ENCODE results near the gene C3orf70. TPM values are rescaled to one million over a fixed set of nuclear protein-coding genes. Genes with fewer than 3 reads are reported as not detected.

Gene C3orf70
- total and polyA plus RNA-seq, 4 experiments from 2014 or later, result not detected

GRCh38 chr3:185103359-185104127 lies 49.3 kb downstream of the C3orf70 start:
- no peak overlapping the region for H3K27ac ChIP-seq (ENCODE audit: low read depth, low read length)
- Mint-ChIP-seq H3K36me3 (no peaks in the 10 kb centered on the region), H3K4me1 (no peaks in the 10 kb centered on the region), H3K27me3 (peaks cover 6 to 18% of the 10 kb centered on the region in 2 donors), H3K27ac (no peak overlapping the region), H3K4me3 (no peak overlapping the region), H3K9me3 (peaks cover 0 to 38% (median 19%) of the 10 kb centered on the region in 8 donors)
- H3K4me1 ChIP-seq (ENCODE audit: insufficient read depth, low read length), result no peaks in the 10 kb centered on the region
- H3K36me3 ChIP-seq (ENCODE audit: insufficient read depth, low read length), result no peaks in the 10 kb centered on the region
- no peak for DNase-seq
- H3K9me3 ChIP-seq (ENCODE audit: control insufficient read depth in 1 of 2, low read length in 2 of 2), result no peaks in the 10 kb centered on the region
- H3K4me3 ChIP-seq (ENCODE audit: low read length in 2 of 2), result no peak overlapping the region
- intact Hi-C loops (cut with micrococcal nuclease), result no loop called here
- CTCF ChIA-PET (ENCODE audit: partially characterized antibody), result no interaction called here
- POLR2A ChIA-PET (ENCODE audit: partially characterized antibody), result no interaction called here
- no peaks in the 10 kb centered on the region for H3K27me3 ChIP-seq (ENCODE audit: insufficient read depth, low read length)

- no peaks in the 10 kb centered on the region for H3K4me1 ChIP-seq (ENCODE audit: insufficient read depth, low read length)
- H3K36me3 ChIP-seq (ENCODE audit: insufficient read depth, low read length), result no peaks in the 10 kb centered on the region
- H3K27me3 Mint-ChIP-seq, result peaks cover 14 to 26% of the 10 kb centered on the region in 2 donors
- no peaks in the 10 kb centered on the region for H3K27me3 ChIP-seq (ENCODE audit: insufficient read depth, low read length)
- no peaks in the 10 kb centered on the region for H3K9me3 ChIP-seq (ENCODE audit: control insufficient read depth in 1 of 2, low read length in 2 of 2)
- H3K27ac Mint-ChIP-seq, result no peak overlapping the region
- POLR2A ChIA-PET (ENCODE audit: partially characterized antibody), result no interaction called here
- no peak for DNase-seq
- H3K9me3 Mint-ChIP-seq, result peaks cover 0 to 3% (median 0%) of the 10 kb centered on the region in 8 donors
- no peak overlapping the region for H3K4me3 ChIP-seq (ENCODE audit: low read length in 2 of 2)
- H3K4me1 Mint-ChIP-seq, result no peaks in the 10 kb centered on the region
- intact Hi-C loops (cut with micrococcal nuclease), result no loop called here
- H3K4me3 Mint-ChIP-seq, result no peak overlapping the region
- H3K27ac ChIP-seq (ENCODE audit: low read depth, low read length), result no peak overlapping the region
- no peaks in the 10 kb centered on the region for H3K36me3 Mint-ChIP-seq
- CTCF ChIA-PET (ENCODE audit: partially characterized antibody), result no interaction called here
Measured at GRCh38 chr3:185094697-185095096, 58.2 kb downstream of the C3orf70 start.

GRCh38 chr3:185093116-185093515 lies 59.7 kb downstream of the C3orf70 start:
- Histone ChIP-seq H3K27me3 (ENCODE audit: insufficient read depth, low read length) (no peaks in the 10 kb centered on the region), H3K27ac (ENCODE audit: low read depth, low read length) (no peak overlapping the region), H3K4me1 (ENCODE audit: insufficient read depth, low read length) (no peaks in the 10 kb centered on the region), H3K36me3 (ENCODE audit: insufficient read depth, low read length) (no peaks in the 10 kb centered on the region), H3K9me3 (ENCODE audit: control insufficient read depth in 1 of 2, low read length in 2 of 2) (no peaks in the 10 kb centered on the region), H3K4me3 (ENCODE audit: low read length in 2 of 2) (no peak overlapping the region)
- Mint-ChIP-seq H3K27ac (no peak overlapping the region), H3K9me3 (no peaks in the 10 kb centered on the region), H3K4me1 (no peaks in the 10 kb centered on the region), H3K27me3 (peaks cover 7 to 21% of the 10 kb centered on the region in 2 donors), H3K4me3 (no peak overlapping the region), H3K36me3 (no peaks in the 10 kb centered on the region)
- intact Hi-C loops (cut with micrococcal nuclease), result no loop called here
- no peak for DNase-seq
- POLR2A ChIA-PET (ENCODE audit: partially characterized antibody), result no interaction called here
- CTCF ChIA-PET (ENCODE audit: partially characterized antibody), result no interaction called here

GRCh38 chr3:185090811-185091210 lies 62.0 kb downstream of the C3orf70 start:
- Mint-ChIP-seq H3K27me3 (peaks cover 6 to 17% of the 10 kb centered on the region in 2 donors), H3K4me1 (no peaks in the 10 kb centered on the region)
- POLR2A ChIA-PET (ENCODE audit: partially characterized antibody), result no interaction called here

GRCh38 chr3:185089751-185090150 lies 63.1 kb downstream of the C3orf70 start:
- Mint-ChIP-seq H3K27ac (no peak overlapping the region), H3K4me1 (no peaks in the 10 kb centered on the region), H3K36me3 (no peaks in the 10 kb centered on the region), H3K27me3 (peaks cover 6 to 17% of the 10 kb centered on the region in 2 donors), H3K4me3 (no peak overlapping the region), H3K9me3 (no peaks in the 10 kb centered on the region)
- no peaks in the 10 kb centered on the region for H3K9me3 ChIP-seq (ENCODE audit: control insufficient read depth in 1 of 2, low read length in 2 of 2)
- no peak overlapping the region for H3K27ac ChIP-seq (ENCODE audit: low read depth, low read length)
- no peaks in the 10 kb centered on the region for H3K4me1 ChIP-seq (ENCODE audit: insufficient read depth, low read length)
- POLR2A ChIA-PET (ENCODE audit: partially characterized antibody), result no interaction called here
- H3K4me3 ChIP-seq (ENCODE audit: low read length in 2 of 2), result no peak overlapping the region
- no peaks in the 10 kb centered on the region for H3K36me3 ChIP-seq (ENCODE audit: insufficient read depth, low read length)
- intact Hi-C loops (cut with micrococcal nuclease), result no loop called here
- no peaks in the 10 kb centered on the region for H3K27me3 ChIP-seq (ENCODE audit: insufficient read depth, low read length)
- CTCF ChIA-PET (ENCODE audit: partially characterized antibody), result no interaction called here
- DNase-seq, result no peak

More at GRCh38 chr3:185090811-185091210, 62.0 kb downstream of the C3orf70 start:
- Mint-ChIP-seq H3K4me3 (no peak overlapping the region), H3K36me3 (no peaks in the 10 kb centered on the region), H3K27ac (no peak overlapping the region), H3K9me3 (no peaks in the 10 kb centered on the region)
- Histone ChIP-seq H3K36me3 (ENCODE audit: insufficient read depth, low read length) (no peaks in the 10 kb centered on the region), H3K27ac (ENCODE audit: low read depth, low read length) (no peak overlapping the region), H3K27me3 (ENCODE audit: insufficient read depth, low read length) (no peaks in the 10 kb centered on the region), H3K4me3 (ENCODE audit: low read length in 2 of 2) (no peak overlapping the region), H3K4me1 (ENCODE audit: insufficient read depth, low read length) (no peaks in the 10 kb centered on the region), H3K9me3 (ENCODE audit: control insufficient read depth in 1 of 2, low read length in 2 of 2) (no peaks in the 10 kb centered on the region)
- no peak for DNase-seq
- CTCF ChIA-PET (ENCODE audit: partially characterized antibody), result no interaction called here
- intact Hi-C loops (cut with micrococcal nuclease), result no loop called here

GRCh38 chr3:185089343-185089742 lies 63.5 kb downstream of the C3orf70 start:
- no peak overlapping the region for H3K27ac ChIP-seq (ENCODE audit: low read depth, low read length)
- H3K27me3 ChIP-seq (ENCODE audit: insufficient read depth, low read length), result no peaks in the 10 kb centered on the region
- POLR2A ChIA-PET (ENCODE audit: partially characterized antibody), result no interaction called here
- CTCF ChIA-PET (ENCODE audit: partially characterized antibody), result no interaction called here
- H3K36me3 ChIP-seq (ENCODE audit: insufficient read depth, low read length), result no peaks in the 10 kb centered on the region
- intact Hi-C loops (cut with micrococcal nuclease), result no loop called here
- H3K4me1 Mint-ChIP-seq, result no peaks in the 10 kb centered on the region
- H3K27me3 Mint-ChIP-seq, result peaks cover 6 to 17% of the 10 kb centered on the region in 2 donors
- H3K36me3 Mint-ChIP-seq, result no peaks in the 10 kb centered on the region
- H3K4me3 Mint-ChIP-seq, result no peak overlapping the region
- H3K4me3 ChIP-seq (ENCODE audit: low read length in 2 of 2), result no peak overlapping the region
- H3K4me1 ChIP-seq (ENCODE audit: insufficient read depth, low read length), result no peaks in the 10 kb centered on the region
- no peaks in the 10 kb centered on the region for H3K9me3 ChIP-seq (ENCODE audit: control insufficient read depth in 1 of 2, low read length in 2 of 2)
- H3K9me3 Mint-ChIP-seq, result no peaks in the 10 kb centered on the region
- H3K27ac Mint-ChIP-seq, result no peak overlapping the region
- DNase-seq, result no peak

GRCh38 chr3:185087419-185087818 lies 65.4 kb downstream of the C3orf70 start:
- no peaks in the 10 kb centered on the region for H3K9me3 ChIP-seq (ENCODE audit: control insufficient read depth in 1 of 2, low read length in 2 of 2)
- intact Hi-C loops (cut with micrococcal nuclease), result no loop called here
- no peak overlapping the region for H3K27ac ChIP-seq (ENCODE audit: low read depth, low read length)
- H3K9me3 Mint-ChIP-seq, result no peaks in the 10 kb centered on the region
- H3K4me1 ChIP-seq (ENCODE audit: insufficient read depth, low read length), result no peaks in the 10 kb centered on the region
- H3K27me3 ChIP-seq (ENCODE audit: insufficient read depth, low read length), result no peaks in the 10 kb centered on the region
- no peaks in the 10 kb centered on the region for H3K36me3 ChIP-seq (ENCODE audit: insufficient read depth, low read length)
- no peak overlapping the region for H3K27ac Mint-ChIP-seq
- no peaks in the 10 kb centered on the region for H3K36me3 Mint-ChIP-seq
- no peak for DNase-seq
- no peak overlapping the region for H3K4me3 Mint-ChIP-seq
- no peaks in the 10 kb centered on the region for H3K4me1 Mint-ChIP-seq
- H3K27me3 Mint-ChIP-seq, result peaks cover 6 to 11% of the 10 kb centered on the region in 2 donors
- ChIA-PET CTCF (ENCODE audit: partially characterized antibody) (no interaction called here), POLR2A (ENCODE audit: partially characterized antibody) (no interaction called here)
- no peak overlapping the region for H3K4me3 ChIP-seq (ENCODE audit: low read length in 2 of 2)

All from CD4-positive, alpha-beta memory T cell (primary cell).